GM12892 (cell line): Measurements from ENCODE around the gene CLDN1.
A peak's percentile ranks its signal among the peaks of the same experiment; 100 is the strongest.

ENCODE experiments used
- DNase-seq: peaks from one replicate; pipeline ENCODE4 v3.0.0; 2011; ENCODE audit not compliant: insufficient read length
- FAIRE-seq: peaks from 2 replicates; lab custom pipeline; 2011; peaks lifted over from hg19 to GRCh38; lab: Jason Lieb, UNC
- POLR2A ChIP-seq: IDR thresholded peaks from 2 replicates; pipeline ENCODE4 v1.6.1; 2011; ENCODE audit warnings: low read depth, low read length, control low read depth
- POLR2AphosphoS5 ChIP-seq: IDR thresholded peaks from 2 replicates; pipeline ENCODE4 v1.6.1; 2011; ENCODE audit warnings: low read depth, low read length, control low read depth
- TAF1 ChIP-seq: IDR thresholded peaks from 2 replicates; pipeline ENCODE4 v1.6.1; 2011; ENCODE audit warnings: low read depth, mild to moderate bottlenecking, control low read depth, low read length, borderline replicate concordance

CLDN1 gene

GRCh38 chr3:190307164-190307545 lies 15.1 kb downstream of the CLDN1 start:
- FAIRE-seq (no peak), DNase-seq (no peak)
- TF ChIP-seq POLR2AphosphoS5 (no peak), TAF1 (no peak), POLR2A (no peak)

GRCh38 chr3:190306513-190307163 lies 15.6 kb downstream of the CLDN1 start:
- peak; percentile 56 for FAIRE-seq
- TF ChIP-seq POLR2AphosphoS5: no peak
- TF ChIP-seq TAF1: no peak
- no peak for TF ChIP-seq POLR2A
- no peak for DNase-seq

DNA sequence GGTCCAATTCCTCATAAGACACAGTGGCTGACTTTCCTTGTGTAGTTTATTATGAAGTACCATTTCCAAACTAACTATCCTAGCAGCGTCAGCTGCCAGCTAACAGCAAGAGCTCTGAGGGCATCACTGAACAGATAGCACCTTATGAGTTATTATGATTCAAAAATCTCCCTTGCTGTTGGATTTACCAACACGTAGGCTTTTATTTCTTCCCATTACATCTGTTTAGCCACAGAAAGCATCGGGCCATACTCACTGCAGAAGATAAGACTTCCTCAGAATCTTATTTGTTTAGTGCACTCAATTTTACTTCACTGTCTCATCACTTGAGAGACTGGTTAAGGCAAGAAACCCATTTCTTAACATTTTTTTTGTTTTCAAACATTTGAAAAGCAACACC lies 16.2 kb downstream of the CLDN1 start:
- FAIRE-seq (no peak), DNase-seq (no peak)
- TF ChIP-seq TAF1: no peak
- TF ChIP-seq POLR2AphosphoS5: no peak
- TF ChIP-seq POLR2A: no peak

DNA sequence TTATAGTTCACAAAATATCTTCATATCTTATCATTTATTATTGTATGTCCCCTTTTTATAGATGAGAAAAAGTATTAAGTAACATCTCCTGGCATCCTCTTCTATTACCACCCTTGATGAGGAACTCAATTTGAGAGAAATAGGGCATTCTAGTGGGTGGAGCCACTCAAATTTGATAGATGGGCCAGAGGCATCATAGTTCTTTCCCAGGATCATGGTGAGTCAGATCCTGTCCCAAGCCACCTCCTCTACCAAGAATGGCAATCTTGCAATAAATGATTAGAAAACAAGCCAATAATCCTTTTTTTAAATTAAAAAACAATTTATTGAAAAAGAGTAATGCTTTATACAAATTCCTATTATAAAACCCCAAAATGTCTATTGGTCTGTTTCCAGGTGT lies 16.8 kb downstream of the CLDN1 start:
- FAIRE-seq (no peak), DNase-seq (no peak)
- TF ChIP-seq POLR2A (no peak), POLR2AphosphoS5 (no peak), TAF1 (no peak)

GRCh38 chr3:190303884-190304283 lies 18.4 kb downstream of the CLDN1 start:
- FAIRE-seq: peak; percentile 70
- DNase-seq: no peak
- TF ChIP-seq TAF1 (no peak), POLR2AphosphoS5 (no peak), POLR2A (no peak)

DNA sequence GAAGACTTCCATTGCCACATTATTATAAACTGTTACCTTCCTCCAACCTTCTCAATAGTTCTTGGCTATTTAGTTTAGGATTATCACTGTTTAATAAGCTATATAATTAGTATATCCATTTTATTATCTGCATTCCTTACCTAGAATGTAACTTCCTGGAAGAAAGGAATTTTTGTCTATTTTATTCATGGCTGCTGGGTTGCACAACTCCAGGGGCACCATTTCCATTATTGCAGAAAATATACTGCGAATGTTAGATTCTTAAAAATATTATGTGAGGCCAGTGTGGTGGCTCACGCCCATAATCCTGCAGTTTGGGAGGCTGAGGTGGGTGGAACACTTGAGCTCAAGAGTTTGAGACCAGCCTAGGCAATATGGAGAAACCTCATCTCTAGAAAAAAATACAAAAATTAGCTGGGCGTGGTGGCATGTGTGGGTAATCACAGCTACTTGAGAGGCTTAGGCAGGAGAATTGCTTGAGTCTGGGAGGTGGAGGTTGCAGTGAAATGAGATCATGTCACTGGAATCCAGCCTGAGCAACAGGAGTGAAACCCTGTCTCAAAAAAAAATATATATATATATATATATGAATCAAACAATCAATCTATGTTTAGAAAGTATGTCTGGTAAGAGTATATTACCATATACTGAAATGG lies 19.9 kb downstream of the CLDN1 start:
- no peak for TF ChIP-seq TAF1
- no peak for TF ChIP-seq POLR2A
- FAIRE-seq: no peak
- DNase-seq: no peak

DNA sequence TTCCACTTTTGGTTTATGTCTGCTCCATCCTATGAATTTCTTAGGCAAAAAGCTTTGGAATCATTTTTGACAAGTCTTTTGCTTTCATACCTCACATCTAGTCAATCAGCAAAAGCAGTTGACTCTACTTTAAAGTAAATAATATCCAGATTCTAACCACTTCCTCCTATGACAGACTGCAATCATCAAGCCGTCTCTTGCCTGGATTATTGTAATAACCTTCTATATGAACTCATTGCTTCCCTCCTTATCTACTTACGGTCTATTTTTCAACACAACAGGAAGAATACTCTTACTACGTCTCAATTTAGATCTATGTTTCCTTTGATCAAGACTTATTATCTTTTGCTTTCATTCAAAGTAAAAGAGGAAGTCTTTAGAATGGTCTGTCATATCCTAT lies 20.7 kb downstream of the CLDN1 start:
- DNase-seq (no peak), FAIRE-seq (peak; percentile 46)
- TF ChIP-seq POLR2A: no peak
- no peak for TF ChIP-seq POLR2AphosphoS5
- no peak for TF ChIP-seq TAF1

DNA sequence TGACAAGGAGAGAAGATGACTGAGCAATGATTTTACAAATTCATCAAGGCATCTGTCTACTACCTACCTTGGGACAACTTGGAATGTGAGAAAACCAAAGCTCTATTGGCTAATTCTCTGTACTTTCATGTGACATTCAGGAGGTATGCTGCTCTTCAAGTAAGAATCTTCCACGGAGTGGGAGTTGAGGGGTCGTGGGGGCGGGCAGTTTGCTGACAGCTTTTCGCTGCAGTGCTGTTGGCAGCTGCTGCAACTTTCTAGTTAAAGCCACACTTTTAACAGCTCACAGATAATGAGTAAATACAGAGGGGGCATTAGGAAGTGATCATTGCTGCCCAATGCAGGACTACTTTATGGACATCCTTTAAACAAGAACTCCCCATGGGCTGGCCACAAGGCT lies 22.3 kb downstream of the CLDN1 start:
- DNase-seq (no peak), FAIRE-seq (no peak)
- TF ChIP-seq POLR2AphosphoS5 (no peak), POLR2A (no peak), TAF1 (no peak)

GRCh38 chr3:190294030-190294429 lies 28.2 kb downstream of the CLDN1 start:
- no peak for FAIRE-seq
- no peak for DNase-seq
- TF ChIP-seq POLR2A: no peak
- TF ChIP-seq TAF1: no peak
- no peak for TF ChIP-seq POLR2AphosphoS5

GRCh38 chr3:190293621-190294020 lies 28.6 kb downstream of the CLDN1 start:
- TF ChIP-seq POLR2A: no peak
- TF ChIP-seq POLR2AphosphoS5: no peak
- TF ChIP-seq TAF1: no peak
- DNase-seq: no peak
- no peak for FAIRE-seq

- DNase-seq (no peak), FAIRE-seq (no peak)
- TF ChIP-seq TAF1 (no peak), POLR2A (no peak), POLR2AphosphoS5 (no peak)
These were observed 30.2 kb downstream of the CLDN1 start for GRCh38 chr3:190291994-190292584.

- peak; percentile 36 for FAIRE-seq
- TF ChIP-seq TAF1: no peak
These were observed 32.3 kb downstream of the CLDN1 start for GRCh38 chr3:190289989-190290388.

More at GRCh38 chr3:190289989-190290388, 32.3 kb downstream of the CLDN1 start:
- no peak for DNase-seq
